HepG2 (cell line): ENCODE measurements around the gene POFUT1. TPM values are rescaled to one million over a fixed set of nuclear protein-coding genes. Genes with fewer than 3 reads are reported as not detected.

Source experiments
- ELF1 ChIP-seq: sonication (generic); formaldehyde crosslinking; IDR thresholded peaks from 2 replicates; pipeline ENCODE4 v1.4.0; 2020; ENCODE audit warnings: missing genetic modification reagents
- ETV5 ChIP-seq: IDR thresholded peaks from 2 replicates; pipeline ENCODE4 v1.6.1; 2018; ENCODE audit warnings: missing biosample characterization, missing genetic modification reagents, inconsistent platforms, borderline replicate concordance
- IRF1 ChIP-seq: sonication (generic); formaldehyde crosslinking; IDR thresholded peaks from 2 replicates; pipeline ENCODE4 v1.4.0; 2020; ENCODE audit warnings: low read depth, mild to moderate bottlenecking, missing genetic modification reagents
- JARID2 ChIP-seq: sonication (generic); formaldehyde crosslinking; IDR thresholded peaks from 2 replicates; pipeline ENCODE4 v1.8.1; 2023; ENCODE audit warnings: missing genetic modification reagents, inconsistent platforms; ENCODE audit not compliant: insufficient replicate concordance
- JUN ChIP-seq: sonication (generic); formaldehyde crosslinking; IDR thresholded peaks from 2 replicates; pipeline ENCODE4 v1.4.0; 2020; ENCODE audit warnings: mild to moderate bottlenecking, missing genetic modification reagents
- PAF1 ChIP-seq: IDR thresholded peaks from 2 replicates; pipeline ENCODE4 v1.6.1; 2016; ENCODE audit warnings: missing genetic modification reagents, missing compliant biosample characterization
- PCBP1 ChIP-seq: fragments of 200-400 bp; formaldehyde crosslinking; IDR thresholded peaks from 2 replicates; pipeline ENCODE4 v1.6.1; 2017; ENCODE audit warnings: mild to moderate bottlenecking, low read depth, low read length, borderline replicate concordance
- POLR2G ChIP-seq: fragments of 200-400 bp; formaldehyde crosslinking; IDR thresholded peaks from 2 replicates; pipeline ENCODE4 v1.6.1; 2018; ENCODE audit warnings: mild to moderate bottlenecking, low read depth, low read length, moderate library complexity
- RBM22 ChIP-seq: fragments of 200-400 bp; formaldehyde crosslinking; optimal IDR thresholded peaks from 2 replicates; pipeline ENCODE3; 2017; ENCODE audit warnings: mild to moderate bottlenecking, low read length, moderate library complexity
- SNAPC5 ChIP-seq: sonication (generic); formaldehyde crosslinking; IDR thresholded peaks from 2 replicates; pipeline ENCODE4 v1.8.1; 2023; ENCODE audit warnings: mild to moderate bottlenecking, missing genetic modification reagents, borderline replicate concordance
- ZBTB4 ChIP-seq: sonication (generic); formaldehyde crosslinking; IDR thresholded peaks from 2 replicates; pipeline ENCODE4 v1.4.0; 2020; ENCODE audit warnings: missing genetic modification reagents, mild to moderate bottlenecking, borderline replicate concordance
- ZEB1 ChIP-seq: IDR thresholded peaks from 2 replicates; pipeline ENCODE4 v1.6.1; 2012; ENCODE audit warnings: mild to moderate bottlenecking, low read depth, inconsistent platforms; ENCODE audit not compliant: insufficient replicate concordance
- ZNF180 ChIP-seq: sonication (generic); formaldehyde crosslinking; IDR thresholded peaks from 2 replicates; pipeline ENCODE4 v1.4.0; 2020; ENCODE audit warnings: low read depth, missing genetic modification reagents, borderline replicate concordance
- ZNF296 ChIP-seq: sonication (generic); formaldehyde crosslinking; conservative IDR thresholded peaks from 2 replicates; pipeline ENCODE4 v1.5.0; 2020; ENCODE audit warnings: mild to moderate bottlenecking, missing genetic modification reagents
- polyA plus RNA-seq, 8 experiments: library from polyadenylated mRNA; depleted of rRNA in 3 of 8; stranded (reverse) in 7 of 8; unstranded in 1 of 8; fragments of >200 nt; fragmentation: Illumina TruSeq in 4 of 8; extraction: Trizol in 4 of 8; gene quantifications; 2 replicates each; pipeline versions ENCODE4 v1.2.1 to v1.2.3, GENCODE V29; 2011 to 2016; ENCODE audit warnings: low read depth in 4 of 8, missing spikeins in 1 of 8, mixed read lengths in 1 of 8; ENCODE audit not compliant: insufficient read depth in 1 of 8
- total RNA-seq, 5 experiments: library from RNA; depleted of rRNA; stranded (reverse); fragments of >200 nt; fragmentation: Illumina TruSeq; extraction: Trizol; gene quantifications; 2 replicates each; pipeline ENCODE4 v1.2.3, GENCODE V29; 2016; ENCODE audit warnings: low read depth in 1 of 5
- TF ChIP-seq, protein P1 (sequence below): sonication (generic); formaldehyde crosslinking; IDR thresholded peaks from 2 replicates; pipeline ENCODE4 v1.4.0; 2020; ENCODE audit warnings: missing genetic modification reagents
- TF ChIP-seq, protein P2 (sequence below): IDR thresholded peaks from 2 replicates; pipeline ENCODE4 v1.4.0; 2020; ENCODE audit warnings: mild to moderate bottlenecking, missing genetic modification reagents

Gene POFUT1
- total and polyA plus RNA-seq, 2 of the 13 experiments (the other 11 are each of a cell fraction or from before 2014, with no cell fraction given): 35.5 to 58.3 TPM

DNA sequence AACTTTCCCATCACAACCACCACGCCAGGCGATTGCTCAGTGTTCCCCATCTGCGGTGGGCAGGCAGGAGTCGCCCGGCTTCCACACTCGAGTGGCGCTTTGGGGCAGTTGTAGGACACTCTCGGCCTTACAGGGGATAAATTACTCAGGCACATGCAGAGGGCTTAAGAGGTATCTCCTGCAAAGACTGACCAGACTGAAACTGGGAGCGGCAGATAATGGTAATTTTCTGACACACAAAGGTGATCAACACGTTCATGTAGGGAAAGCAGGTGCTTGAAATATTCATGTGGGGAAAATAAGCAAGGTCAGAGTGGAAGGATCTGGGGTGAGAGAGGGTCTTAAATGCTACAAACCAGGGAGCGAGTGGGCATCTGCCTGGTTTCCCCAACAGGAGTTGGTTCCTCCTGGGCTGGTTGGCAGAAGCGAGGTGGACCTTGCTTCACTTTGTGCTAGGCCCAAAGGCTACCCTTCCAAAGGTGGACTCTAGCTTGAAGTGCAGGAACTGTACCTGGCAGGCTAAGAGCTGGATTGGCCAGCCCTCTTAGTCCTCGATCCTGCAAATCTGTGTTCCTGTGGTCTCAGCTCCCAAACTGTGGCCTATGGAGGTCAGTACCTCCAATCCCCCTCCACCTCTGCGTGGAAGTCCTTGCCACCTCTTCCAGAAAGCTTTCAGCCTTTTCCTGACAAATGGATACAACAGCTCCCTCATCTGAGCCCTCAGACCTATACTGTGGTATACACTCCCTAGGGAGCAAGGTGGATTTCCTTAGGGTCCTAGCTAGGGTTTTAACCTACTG, 16.9 kb upstream of the POFUT1 start (continued):
- TF ChIP-seq, protein P1, sequence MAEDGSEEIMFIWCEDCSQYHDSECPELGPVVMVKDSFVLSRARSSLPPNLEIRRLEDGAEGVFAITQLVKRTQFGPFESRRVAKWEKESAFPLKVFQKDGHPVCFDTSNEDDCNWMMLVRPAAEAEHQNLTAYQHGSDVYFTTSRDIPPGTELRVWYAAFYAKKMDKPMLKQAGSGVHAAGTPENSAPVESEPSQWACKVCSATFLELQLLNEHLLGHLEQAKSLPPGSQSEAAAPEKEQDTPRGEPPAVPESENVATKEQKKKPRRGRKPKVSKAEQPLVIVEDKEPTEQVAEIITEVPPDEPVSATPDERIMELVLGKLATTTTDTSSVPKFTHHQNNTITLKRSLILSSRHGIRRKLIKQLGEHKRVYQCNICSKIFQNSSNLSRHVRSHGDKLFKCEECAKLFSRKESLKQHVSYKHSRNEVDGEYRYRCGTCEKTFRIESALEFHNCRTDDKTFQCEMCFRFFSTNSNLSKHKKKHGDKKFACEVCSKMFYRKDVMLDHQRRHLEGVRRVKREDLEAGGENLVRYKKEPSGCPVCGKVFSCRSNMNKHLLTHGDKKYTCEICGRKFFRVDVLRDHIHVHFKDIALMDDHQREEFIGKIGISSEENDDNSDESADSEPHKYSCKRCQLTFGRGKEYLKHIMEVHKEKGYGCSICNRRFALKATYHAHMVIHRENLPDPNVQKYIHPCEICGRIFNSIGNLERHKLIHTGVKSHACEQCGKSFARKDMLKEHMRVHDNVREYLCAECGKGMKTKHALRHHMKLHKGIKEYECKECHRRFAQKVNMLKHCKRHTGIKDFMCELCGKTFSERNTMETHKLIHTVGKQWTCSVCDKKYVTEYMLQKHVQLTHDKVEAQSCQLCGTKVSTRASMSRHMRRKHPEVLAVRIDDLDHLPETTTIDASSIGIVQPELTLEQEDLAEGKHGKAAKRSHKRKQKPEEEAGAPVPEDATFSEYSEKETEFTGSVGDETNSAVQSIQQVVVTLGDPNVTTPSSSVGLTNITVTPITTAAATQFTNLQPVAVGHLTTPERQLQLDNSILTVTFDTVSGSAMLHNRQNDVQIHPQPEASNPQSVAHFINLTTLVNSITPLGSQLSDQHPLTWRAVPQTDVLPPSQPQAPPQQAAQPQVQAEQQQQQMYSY (CRISPR knock-in tag): peak; percentile 90
- TF ChIP-seq ZBTB4 (CRISPR knock-in tag) (no peak), POLR2G (peak; percentile 59; the same call in 1 of the 2 replicates), RBM22 (peak; percentile 83), IRF1 (CRISPR knock-in tag) (no peak), ZEB1 (no peak), ZNF296 (no peak), JARID2 (CRISPR knock-in tag) (no peak), ETV5 (CRISPR knock-in tag) (no peak), PCBP1 (no peak), PAF1 (peak; percentile 72; the same call in 1 of the 2 replicates), ELF1 (CRISPR knock-in tag) (no peak), JUN (CRISPR knock-in tag) (no peak), SNAPC5 (CRISPR knock-in tag) (no peak), ZNF180 (CRISPR knock-in tag) (no peak)
- TF ChIP-seq, protein P2, sequence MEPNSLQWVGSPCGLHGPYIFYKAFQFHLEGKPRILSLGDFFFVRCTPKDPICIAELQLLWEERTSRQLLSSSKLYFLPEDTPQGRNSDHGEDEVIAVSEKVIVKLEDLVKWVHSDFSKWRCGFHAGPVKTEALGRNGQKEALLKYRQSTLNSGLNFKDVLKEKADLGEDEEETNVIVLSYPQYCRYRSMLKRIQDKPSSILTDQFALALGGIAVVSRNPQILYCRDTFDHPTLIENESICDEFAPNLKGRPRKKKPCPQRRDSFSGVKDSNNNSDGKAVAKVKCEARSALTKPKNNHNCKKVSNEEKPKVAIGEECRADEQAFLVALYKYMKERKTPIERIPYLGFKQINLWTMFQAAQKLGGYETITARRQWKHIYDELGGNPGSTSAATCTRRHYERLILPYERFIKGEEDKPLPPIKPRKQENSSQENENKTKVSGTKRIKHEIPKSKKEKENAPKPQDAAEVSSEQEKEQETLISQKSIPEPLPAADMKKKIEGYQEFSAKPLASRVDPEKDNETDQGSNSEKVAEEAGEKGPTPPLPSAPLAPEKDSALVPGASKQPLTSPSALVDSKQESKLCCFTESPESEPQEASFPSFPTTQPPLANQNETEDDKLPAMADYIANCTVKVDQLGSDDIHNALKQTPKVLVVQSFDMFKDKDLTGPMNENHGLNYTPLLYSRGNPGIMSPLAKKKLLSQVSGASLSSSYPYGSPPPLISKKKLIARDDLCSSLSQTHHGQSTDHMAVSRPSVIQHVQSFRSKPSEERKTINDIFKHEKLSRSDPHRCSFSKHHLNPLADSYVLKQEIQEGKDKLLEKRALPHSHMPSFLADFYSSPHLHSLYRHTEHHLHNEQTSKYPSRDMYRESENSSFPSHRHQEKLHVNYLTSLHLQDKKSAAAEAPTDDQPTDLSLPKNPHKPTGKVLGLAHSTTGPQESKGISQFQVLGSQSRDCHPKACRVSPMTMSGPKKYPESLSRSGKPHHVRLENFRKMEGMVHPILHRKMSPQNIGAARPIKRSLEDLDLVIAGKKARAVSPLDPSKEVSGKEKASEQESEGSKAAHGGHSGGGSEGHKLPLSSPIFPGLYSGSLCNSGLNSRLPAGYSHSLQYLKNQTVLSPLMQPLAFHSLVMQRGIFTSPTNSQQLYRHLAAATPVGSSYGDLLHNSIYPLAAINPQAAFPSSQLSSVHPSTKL (CRISPR knock-in tag): no peak
